WTC11 (cell line): Measurements from ENCODE around the gene ATP11A. TPM values are rescaled to one million over a fixed set of nuclear protein-coding genes. Genes with fewer than 3 reads are reported as not detected.

Experiments used
- ATAC-seq: fragments of 200-7000 bp; cut with Tn5 transposase; 2 replicates; pipeline ENCODE4 v1.10.0; 2021; ENCODE audit warnings: mild to moderate bottlenecking, moderate library complexity
- CTCF ChIA-PET: fragments of 300-600 bp; sonication (Branson Sonifier 250); formaldehyde crosslinking; loops from one replicate; lab custom pipeline; 2021; ENCODE audit warnings: antibody characterized with exemption; lab: Charles Lee
- POLR2A ChIA-PET: fragments of 350-600 bp; sonication (Branson Sonifier 250); formaldehyde crosslinking; loops from one replicate; lab custom pipeline; 2021; ENCODE audit warnings: antibody characterized with exemption; lab: Charles Lee
- DNase-seq: peaks from one replicate; pipeline ENCODE4 v3.0.0; 2021; ENCODE audit warnings: low spot score
- H3K27ac Mint-ChIP-seq: 2 replicates; pipeline ENCODE4 v1.8.0; 2021; ENCODE audit warnings: mixed read lengths
- H3K27me3 Mint-ChIP-seq: 2 replicates; pipeline ENCODE4 v1.8.0; 2021; ENCODE audit warnings: low read depth, mild to moderate bottlenecking, moderate library complexity, mixed read lengths
- H3K36me3 Mint-ChIP-seq: 2 replicates; pipeline ENCODE4 v1.8.0; 2021; ENCODE audit warnings: mixed read lengths
- H3K4me1 Mint-ChIP-seq: 2 replicates; pipeline ENCODE4 v1.8.0; 2022; ENCODE audit warnings: mixed read lengths
- H3K4me3 Mint-ChIP-seq: 2 replicates; pipeline ENCODE4 v1.8.0; 2021; ENCODE audit warnings: mild to moderate bottlenecking, moderate library complexity, mixed read lengths
- H3K9me3 Mint-ChIP-seq: 2 replicates; pipeline ENCODE4 v1.8.0; 2021; ENCODE audit warnings: mixed read lengths
- AFF4 ChIP-seq: sonication (generic); formaldehyde crosslinking; IDR thresholded peaks from 2 replicates; pipeline ENCODE4 v1.8.1; 2023; ENCODE audit warnings: mild to moderate bottlenecking, missing genetic modification reagents, borderline replicate concordance
- CBFB ChIP-seq: sonication (generic); formaldehyde crosslinking; IDR thresholded peaks from 2 replicates; pipeline ENCODE4 v1.8.1; 2022; ENCODE audit warnings: mild to moderate bottlenecking, low read depth, missing genetic modification reagents
- CDX4 ChIP-seq: fragments of 250-450 bp; sonication (Bioruptor Pico); IDR thresholded peaks from 2 replicates; pipeline ENCODE4 v1.9.0; 2021; ENCODE audit warnings: moderate library complexity, mild to moderate bottlenecking, inconsistent platforms, borderline replicate concordance
- CREB1 ChIP-seq: sonication (generic); formaldehyde crosslinking; IDR thresholded peaks from 2 replicates; pipeline ENCODE4 v1.8.0; 2023; ENCODE audit warnings: mild to moderate bottlenecking, missing genetic modification reagents
- FOXK1 ChIP-seq: sonication (generic); formaldehyde crosslinking; IDR thresholded peaks from 2 replicates; pipeline ENCODE4 v1.8.0; 2022; ENCODE audit warnings: mild to moderate bottlenecking, moderate library complexity, missing genetic modification reagents
- NFATC4 ChIP-seq: fragments of 250-450 bp; sonication (Bioruptor Pico); IDR thresholded peaks from 2 replicates; pipeline ENCODE4 v1.9.0; 2021; ENCODE audit warnings: mild to moderate bottlenecking
- NFE2L1 ChIP-seq: sonication (generic); formaldehyde crosslinking; IDR thresholded peaks from 2 replicates; pipeline ENCODE4 v1.8.1; 2023; ENCODE audit warnings: missing genetic modification reagents
- NR1H2 ChIP-seq: sonication (generic); formaldehyde crosslinking; IDR thresholded peaks from 2 replicates; pipeline ENCODE4 v1.9.0; 2021; ENCODE audit warnings: mild to moderate bottlenecking, moderate library complexity, missing genetic modification reagents
- PRDM15 ChIP-seq: sonication (generic); formaldehyde crosslinking; IDR thresholded peaks from 2 replicates; pipeline ENCODE4 v1.8.0; 2022; ENCODE audit warnings: missing genetic modification reagents
- PREB ChIP-seq: sonication (generic); formaldehyde crosslinking; IDR thresholded peaks from 2 replicates; pipeline ENCODE4 v1.8.1; 2022; ENCODE audit warnings: mild to moderate bottlenecking, missing genetic modification reagents, moderate library complexity, borderline replicate concordance
- SP1 ChIP-seq: sonication (generic); formaldehyde crosslinking; conservative IDR thresholded peaks from 2 replicates; pipeline ENCODE4 v1.8.1; 2022; ENCODE audit warnings: missing genetic modification reagents
- USF2 ChIP-seq: sonication (generic); formaldehyde crosslinking; IDR thresholded peaks from 2 replicates; pipeline ENCODE4 v1.8.1; 2023; ENCODE audit warnings: mild to moderate bottlenecking, missing genetic modification reagents, moderate library complexity
- ZBTB21 ChIP-seq: sonication (generic); formaldehyde crosslinking; IDR thresholded peaks from 2 replicates; pipeline ENCODE4 v1.8.1; 2023; ENCODE audit warnings: mild to moderate bottlenecking, missing genetic modification reagents, borderline replicate concordance
- ZNF219 ChIP-seq: sonication (generic); formaldehyde crosslinking; IDR thresholded peaks from 2 replicates; pipeline ENCODE4 v1.8.0; 2023; ENCODE audit warnings: missing genetic modification reagents, mild to moderate bottlenecking, borderline replicate concordance
- ZNF232 ChIP-seq: sonication (generic); formaldehyde crosslinking; IDR thresholded peaks from 2 replicates; pipeline ENCODE4 v1.8.0; 2022; ENCODE audit warnings: mild to moderate bottlenecking, missing genetic modification reagents
- ZNF317 ChIP-seq: sonication (generic); formaldehyde crosslinking; IDR thresholded peaks from 2 replicates; pipeline ENCODE4 v1.8.1; 2023; ENCODE audit warnings: low read depth, mild to moderate bottlenecking, moderate library complexity, missing genetic modification reagents, borderline replicate concordance
- ZNF423 ChIP-seq: fragments of 250-450 bp; sonication (Bioruptor Pico); IDR thresholded peaks from 2 replicates; pipeline ENCODE4 v2.1.2; 2022; ENCODE audit warnings: mild to moderate bottlenecking, moderate library complexity
- ZNF512 ChIP-seq: sonication (generic); formaldehyde crosslinking; IDR thresholded peaks from 2 replicates; pipeline ENCODE4 v1.8.1; 2022; ENCODE audit warnings: missing genetic modification reagents, borderline replicate concordance
- ZNF671 ChIP-seq: fragments of 250-450 bp; sonication (Bioruptor Pico); IDR thresholded peaks from 2 replicates; pipeline ENCODE4 v1.8.0; 2021; ENCODE audit warnings: mild to moderate bottlenecking
- total RNA-seq: library from RNA; stranded (reverse); gene quantifications from 3 replicates; pipeline ENCODE4 v1.2.3, GENCODE V29; 2021
- TF ChIP-seq, protein P1 (sequence below): sonication (generic); formaldehyde crosslinking; IDR thresholded peaks from 2 replicates; pipeline ENCODE4 v1.8.0; 2023; ENCODE audit warnings: missing genetic modification reagents

ATP11A gene
- total RNA-seq, 1 experiment from 2014 or later = 100 TPM

DNA sequence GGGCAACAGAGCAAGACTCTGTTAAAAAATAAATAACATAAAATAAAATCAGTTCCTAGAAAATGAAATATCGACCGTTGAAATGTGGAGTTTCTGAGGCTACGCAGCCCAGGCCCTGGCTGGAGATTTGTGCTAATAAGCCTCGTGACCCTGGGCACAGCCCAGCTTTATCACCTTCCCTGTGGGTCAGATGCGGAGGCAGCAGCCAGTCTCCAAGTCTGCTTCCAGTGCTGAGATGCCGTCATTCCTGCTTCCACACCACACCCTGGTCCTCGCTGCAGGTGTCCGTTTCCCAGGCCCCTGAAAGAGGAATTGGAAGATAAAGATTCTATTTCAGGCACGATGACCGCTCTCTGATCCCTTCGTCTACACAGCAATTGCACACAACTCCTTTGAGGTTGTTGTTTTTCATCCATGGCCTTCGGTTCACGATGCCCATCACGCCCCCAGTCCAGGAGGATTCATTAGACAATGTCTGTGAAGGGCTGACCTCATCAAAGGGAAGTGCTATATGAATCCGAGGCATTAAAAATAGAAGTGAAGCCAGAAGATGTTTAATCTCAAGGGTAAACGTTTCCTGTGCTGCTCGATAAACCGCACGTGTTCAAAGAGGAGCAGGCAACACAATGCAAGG is 48.3 kb upstream of the ATP11A start (continued):
- TF ChIP-seq PREB (CRISPR knock-in tag) (no peak), PRDM15 (no peak), ZBTB21 (no peak), AFF4 (no peak), NFE2L1 (CRISPR knock-in tag) (no peak), ZNF512 (CRISPR knock-in tag) (no peak), CDX4 (no peak), ZNF423 (CRISPR knock-in tag) (no peak), ZNF219 (CRISPR knock-in tag) (no peak), USF2 (CRISPR knock-in tag) (no peak), NR1H2 (CRISPR knock-in tag) (no peak), CREB1 (CRISPR knock-in tag) (no peak)
- TF ChIP-seq, protein P1, sequence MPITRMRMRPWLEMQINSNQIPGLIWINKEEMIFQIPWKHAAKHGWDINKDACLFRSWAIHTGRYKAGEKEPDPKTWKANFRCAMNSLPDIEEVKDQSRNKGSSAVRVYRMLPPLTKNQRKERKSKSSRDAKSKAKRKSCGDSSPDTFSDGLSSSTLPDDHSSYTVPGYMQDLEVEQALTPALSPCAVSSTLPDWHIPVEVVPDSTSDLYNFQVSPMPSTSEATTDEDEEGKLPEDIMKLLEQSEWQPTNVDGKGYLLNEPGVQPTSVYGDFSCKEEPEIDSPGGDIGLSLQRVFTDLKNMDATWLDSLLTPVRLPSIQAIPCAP (CRISPR knock-in tag) = no peak

GRCh38 chr13:112642090-112642460 is 47.8 kb upstream of the ATP11A start:
- Mint-ChIP-seq H3K27me3 (peaks cover 35% of the 10 kb centered on the region), H3K4me1 (peaks cover 20% of the 10 kb centered on the region), H3K4me3 (no peak overlapping the region), H3K9me3 (no peaks in the 10 kb centered on the region), H3K27ac (no peak overlapping the region), H3K36me3 (no peaks in the 10 kb centered on the region)
- DNase-seq = no peak
- no peak for ATAC-seq
- ChIA-PET POLR2A (no interaction called here), CTCF (no interaction called here)
- TF ChIP-seq ZNF219 (CRISPR knock-in tag) = no peak
- TF ChIP-seq CREB1 (CRISPR knock-in tag) = no peak
- no peak for TF ChIP-seq ZNF423 (CRISPR knock-in tag)
- TF ChIP-seq ZNF317 (CRISPR knock-in tag) = no peak
- no peak for TF ChIP-seq FOXK1 (CRISPR knock-in tag)
- TF ChIP-seq ZNF232 = no peak
- no peak for TF ChIP-seq SP1 (CRISPR knock-in tag)
- no peak for TF ChIP-seq ZNF671
- TF ChIP-seq CBFB (CRISPR knock-in tag) = no peak
- no peak for TF ChIP-seq NFATC4 (CRISPR knock-in tag)
- TF ChIP-seq CDX4 = no peak
- TF ChIP-seq PREB (CRISPR knock-in tag) = no peak
